ENCODE measurements around the gene PRR15L.
"Not testable (repeated sequence)": the region's sequence is repeated elsewhere in the genome, so short reads cannot be mapped to it uniquely, and the experiment has no call there.

PRR15L gene

GRCh38 chr17:47957591-47958490, at the start of gene PRR15L:
TSS of gene PRR15L (minus strand) at chr17:47957883. CDS start at chr17:47953234, 4,649 bp downstream.
- Histone ChIP-seq H3K36me3 (ENCODE audit: control insufficient read depth, low read depth, low read length) (no peaks in the 10 kb centered on the region), H3K9me3 (ENCODE audit: control insufficient read depth, low read depth, low read length) (no peaks in the 10 kb centered on the region), H3K4me1 (ENCODE audit: control insufficient read depth, low read depth, low read length) (peaks cover 16% of the 10 kb centered on the region), H3K27ac (ENCODE audit: low read length) (no peak within 1 kb of the TSS), H3K27me3 (ENCODE audit: control insufficient read depth, insufficient read depth, low read length) (no peaks in the 10 kb centered on the region), H3K4me3 (ENCODE audit: low read length) (peak within 1 kb of the TSS; percentile 41), H3K9ac (ENCODE audit: low read length) (no peak within 1 kb of the TSS)

- H3K27ac ChIP-seq (ENCODE audit: low read length): no peak overlapping the region
These were observed 49.4 kb upstream of the PRR15L start for GRCh38 chr17:48006936-48007709.

GRCh38 chr17:48004983-48005382, 47.3 kb upstream of the PRR15L start:
- Histone ChIP-seq H3K4me1 (ENCODE audit: control insufficient read depth, low read depth, low read length) (peaks cover 44% of the 10 kb centered on the region), H3K27ac (ENCODE audit: low read length) (no peak overlapping the region), H3K4me3 (ENCODE audit: low read length) (peak overlapping the region; percentile 29), H3K27me3 (ENCODE audit: control insufficient read depth, insufficient read depth, low read length) (no peaks in the 10 kb centered on the region), H3K9me3 (ENCODE audit: control insufficient read depth, low read depth, low read length) (no peaks in the 10 kb centered on the region), H3K9ac (ENCODE audit: low read length) (peak overlapping the region; percentile 63), H3K36me3 (ENCODE audit: control insufficient read depth, low read depth, low read length) (no peaks in the 10 kb centered on the region)

More at GRCh38 chr17:48006936-48007709, 49.4 kb upstream of the PRR15L start:
- H3K9me3 ChIP-seq (ENCODE audit: control insufficient read depth, low read depth, low read length): no peaks in the 10 kb centered on the region
- no peaks in the 10 kb centered on the region for H3K27me3 ChIP-seq (ENCODE audit: control insufficient read depth, insufficient read depth, low read length)
- H3K9ac ChIP-seq (ENCODE audit: low read length): no peak overlapping the region
- peaks cover 41% of the 10 kb centered on the region for H3K4me1 ChIP-seq (ENCODE audit: control insufficient read depth, low read depth, low read length)
- no peaks in the 10 kb centered on the region for H3K36me3 ChIP-seq (ENCODE audit: control insufficient read depth, low read depth, low read length)
- H3K4me3 ChIP-seq (ENCODE audit: low read length): no peak overlapping the region

- Histone ChIP-seq H3K27me3 (ENCODE audit: control insufficient read depth, insufficient read depth, low read length) (no peaks in the 10 kb centered on the region), H3K4me3 (ENCODE audit: low read length) (peak overlapping the region; percentile 31), H3K9me3 (ENCODE audit: control insufficient read depth, low read depth, low read length) (no peaks in the 10 kb centered on the region), H3K36me3 (ENCODE audit: control insufficient read depth, low read depth, low read length) (no peaks in the 10 kb centered on the region), H3K4me1 (ENCODE audit: control insufficient read depth, low read depth, low read length) (peaks cover 48% of the 10 kb centered on the region), H3K27ac (ENCODE audit: low read length) (peak overlapping the region; percentile 94), H3K9ac (ENCODE audit: low read length) (peak overlapping the region; percentile 63)
These were observed 45.9 kb upstream of the PRR15L start for GRCh38 chr17:48003417-48004151.

GRCh38 chr17:48002916-48003416, 45.3 kb upstream of the PRR15L start:
- H3K27ac ChIP-seq (ENCODE audit: low read length): peak overlapping the region; percentile 62
- H3K4me3 ChIP-seq (ENCODE audit: low read length): peak overlapping the region; percentile 31
- H3K9me3 ChIP-seq (ENCODE audit: control insufficient read depth, low read depth, low read length): no peaks in the 10 kb centered on the region
- peak overlapping the region; percentile 63 for H3K9ac ChIP-seq (ENCODE audit: low read length)
- H3K27me3 ChIP-seq (ENCODE audit: control insufficient read depth, insufficient read depth, low read length): no peaks in the 10 kb centered on the region
- H3K4me1 ChIP-seq (ENCODE audit: control insufficient read depth, low read depth, low read length): peaks cover 48% of the 10 kb centered on the region
- H3K36me3 ChIP-seq (ENCODE audit: control insufficient read depth, low read depth, low read length): no peaks in the 10 kb centered on the region

- peaks cover 48% of the 10 kb centered on the region for H3K4me1 ChIP-seq (ENCODE audit: control insufficient read depth, low read depth, low read length)
- H3K9ac ChIP-seq (ENCODE audit: low read length): peak overlapping the region; percentile 63
- H3K4me3 ChIP-seq (ENCODE audit: low read length): peak overlapping the region; percentile 31
- no peaks in the 10 kb centered on the region for H3K27me3 ChIP-seq (ENCODE audit: control insufficient read depth, insufficient read depth, low read length)
- peak overlapping the region; percentile 62 for H3K27ac ChIP-seq (ENCODE audit: low read length)
- no peaks in the 10 kb centered on the region for H3K36me3 ChIP-seq (ENCODE audit: control insufficient read depth, low read depth, low read length)
- no peaks in the 10 kb centered on the region for H3K9me3 ChIP-seq (ENCODE audit: control insufficient read depth, low read depth, low read length)
These were observed 44.7 kb upstream of the PRR15L start for GRCh38 chr17:48002266-48002915.

GRCh38 chr17:48001657-48002056, 44.0 kb upstream of the PRR15L start:
- not testable (repeated sequence) for H3K27ac ChIP-seq (ENCODE audit: low read length); H3K27me3 ChIP-seq (ENCODE audit: control insufficient read depth, insufficient read depth, low read length); H3K9ac ChIP-seq (ENCODE audit: low read length); H3K4me3 ChIP-seq (ENCODE audit: low read length); H3K9me3 ChIP-seq (ENCODE audit: control insufficient read depth, low read depth, low read length); H3K36me3 ChIP-seq (ENCODE audit: control insufficient read depth, low read depth, low read length)
- H3K4me1 ChIP-seq (ENCODE audit: control insufficient read depth, low read depth, low read length): peaks cover 48% of the 10 kb centered on the region

GRCh38 chr17:48001197-48001596, 43.5 kb upstream of the PRR15L start:
- Histone ChIP-seq H3K4me3 (ENCODE audit: low read length) (no peak overlapping the region), H3K27ac (ENCODE audit: low read length) (no peak overlapping the region), H3K9ac (ENCODE audit: low read length) (no peak overlapping the region), H3K36me3 (ENCODE audit: control insufficient read depth, low read depth, low read length) (no peaks in the 10 kb centered on the region), H3K27me3 (ENCODE audit: control insufficient read depth, insufficient read depth, low read length) (no peaks in the 10 kb centered on the region), H3K4me1 (ENCODE audit: control insufficient read depth, low read depth, low read length) (peaks cover 52% of the 10 kb centered on the region), H3K9me3 (ENCODE audit: control insufficient read depth, low read depth, low read length) (no peaks in the 10 kb centered on the region)

- Histone ChIP-seq H3K36me3 (ENCODE audit: control insufficient read depth, low read depth, low read length) (no peaks in the 10 kb centered on the region), H3K27me3 (ENCODE audit: control insufficient read depth, insufficient read depth, low read length) (no peaks in the 10 kb centered on the region), H3K9ac (ENCODE audit: low read length) (no peak overlapping the region), H3K4me3 (ENCODE audit: low read length) (no peak overlapping the region), H3K9me3 (ENCODE audit: control insufficient read depth, low read depth, low read length) (no peaks in the 10 kb centered on the region), H3K27ac (ENCODE audit: low read length) (no peak overlapping the region), H3K4me1 (ENCODE audit: control insufficient read depth, low read depth, low read length) (peaks cover 55% of the 10 kb centered on the region)
These were observed 41.9 kb upstream of the PRR15L start for GRCh38 chr17:47999582-47999981.

- peaks cover 44% of the 10 kb centered on the region for H3K4me1 ChIP-seq (ENCODE audit: control insufficient read depth, low read depth, low read length)
- H3K4me3 ChIP-seq (ENCODE audit: low read length): no peak overlapping the region
- no peaks in the 10 kb centered on the region for H3K9me3 ChIP-seq (ENCODE audit: control insufficient read depth, low read depth, low read length)
- no peak overlapping the region for H3K9ac ChIP-seq (ENCODE audit: low read length)
- no peak overlapping the region for H3K27ac ChIP-seq (ENCODE audit: low read length)
- H3K36me3 ChIP-seq (ENCODE audit: control insufficient read depth, low read depth, low read length): no peaks in the 10 kb centered on the region
- H3K27me3 ChIP-seq (ENCODE audit: control insufficient read depth, insufficient read depth, low read length): no peaks in the 10 kb centered on the region
These were observed 40.4 kb upstream of the PRR15L start for GRCh38 chr17:47998044-47998443.
